AG08396 (cell line): ENCODE measurements around the gene SACM1L.

ENCODE experiments used
- DNase-seq: peaks from one replicate; pipeline ENCODE4 v3.0.0; 2012; ENCODE audit warnings: low spot score, mixed read lengths

SACM1L gene, protein sequence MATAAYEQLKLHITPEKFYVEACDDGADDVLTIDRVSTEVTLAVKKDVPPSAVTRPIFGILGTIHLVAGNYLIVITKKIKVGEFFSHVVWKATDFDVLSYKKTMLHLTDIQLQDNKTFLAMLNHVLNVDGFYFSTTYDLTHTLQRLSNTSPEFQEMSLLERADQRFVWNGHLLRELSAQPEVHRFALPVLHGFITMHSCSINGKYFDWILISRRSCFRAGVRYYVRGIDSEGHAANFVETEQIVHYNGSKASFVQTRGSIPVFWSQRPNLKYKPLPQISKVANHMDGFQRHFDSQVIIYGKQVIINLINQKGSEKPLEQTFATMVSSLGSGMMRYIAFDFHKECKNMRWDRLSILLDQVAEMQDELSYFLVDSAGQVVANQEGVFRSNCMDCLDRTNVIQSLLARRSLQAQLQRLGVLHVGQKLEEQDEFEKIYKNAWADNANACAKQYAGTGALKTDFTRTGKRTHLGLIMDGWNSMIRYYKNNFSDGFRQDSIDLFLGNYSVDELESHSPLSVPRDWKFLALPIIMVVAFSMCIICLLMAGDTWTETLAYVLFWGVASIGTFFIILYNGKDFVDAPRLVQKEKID

DNA sequence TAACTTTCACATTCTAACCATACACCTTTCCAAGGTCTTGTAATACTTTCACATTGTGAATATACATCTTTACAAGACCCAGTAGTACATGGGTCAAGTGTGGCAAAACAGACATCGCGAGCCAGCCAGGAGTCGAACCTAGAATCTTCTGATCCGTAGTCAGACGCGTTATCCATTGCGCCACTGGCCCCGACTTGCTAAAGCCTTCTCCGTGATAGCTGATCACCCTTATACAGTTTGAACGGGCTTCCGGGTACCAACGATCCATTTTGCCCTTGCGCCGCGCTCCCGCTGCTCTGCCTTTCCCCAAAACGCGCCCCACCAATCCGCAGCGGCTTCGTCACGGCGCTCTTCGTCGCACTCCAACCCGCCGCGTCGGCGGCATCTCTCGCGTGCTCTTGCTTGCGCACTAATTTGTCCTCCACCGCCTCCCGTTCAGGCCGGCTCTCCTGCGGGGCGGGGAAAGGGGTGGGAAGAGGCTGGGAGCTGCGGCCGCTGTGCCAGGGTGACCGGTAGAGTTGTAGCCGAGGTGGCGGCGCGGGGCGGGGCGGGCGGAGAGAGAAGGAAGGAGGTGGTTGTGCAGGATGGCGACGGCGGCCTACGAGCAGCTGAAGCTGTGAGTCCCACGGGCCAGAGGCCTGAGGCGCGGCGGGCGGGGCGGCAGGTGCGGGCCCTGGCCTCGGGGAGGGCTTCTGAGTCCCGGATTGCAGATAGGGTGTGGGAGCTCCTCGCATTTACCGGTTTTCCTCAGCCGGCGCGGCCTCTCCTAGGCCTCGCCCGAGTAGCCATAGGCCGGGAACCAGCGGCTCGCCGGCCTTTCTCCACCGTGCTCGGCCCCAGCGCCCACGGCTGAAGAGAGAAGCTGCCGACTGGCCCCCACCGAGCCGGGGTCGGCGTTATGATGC lies at the start of gene SACM1L:
Gene SACM1L, plus strand, starts transcription at position 515 of the 905 bp plus-strand sequence. Its CDS starts 70 bp downstream, at position 585.
- peak; percentile 94 for DNase-seq

GRCh38 chr3:45640091-45640507 lies 49.1 kb upstream of the SACM1L start:
- no peak for DNase-seq

DNA sequence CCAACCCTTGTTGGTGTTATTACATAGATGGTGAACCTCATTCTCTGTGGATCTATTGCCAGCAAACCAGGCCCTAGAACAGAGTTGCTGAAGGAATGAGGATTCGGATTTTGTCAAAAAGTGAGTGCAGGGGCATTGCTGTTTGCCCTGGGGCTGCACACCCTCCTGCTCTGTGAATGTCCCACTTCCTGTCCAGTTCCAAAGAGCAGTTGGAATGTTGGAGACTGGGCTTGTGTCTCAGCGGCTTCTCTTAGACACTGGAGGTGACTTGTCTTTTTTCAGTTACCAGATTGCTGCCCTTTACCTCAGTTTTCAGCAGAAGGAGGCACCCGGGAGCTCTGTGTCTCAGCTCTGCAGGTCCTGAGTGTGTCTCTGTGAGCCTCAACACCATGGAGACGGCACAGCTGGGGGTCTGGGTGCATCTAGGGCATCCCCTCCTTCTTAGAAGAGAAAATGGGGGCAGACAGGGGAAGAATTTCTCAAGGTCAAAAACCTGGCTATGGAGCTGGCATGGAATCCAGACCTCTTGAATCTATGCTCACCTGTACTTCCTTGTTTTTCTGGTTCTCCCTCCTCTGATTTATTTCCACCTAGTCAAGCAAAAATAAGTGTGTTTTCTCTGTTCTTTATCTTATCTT lies 48.4 kb upstream of the SACM1L start:
- DNase-seq, result no peak

GRCh38 chr3:45641756-45642155 lies 47.4 kb upstream of the SACM1L start:
- DNase-seq, result no peak

DNA sequence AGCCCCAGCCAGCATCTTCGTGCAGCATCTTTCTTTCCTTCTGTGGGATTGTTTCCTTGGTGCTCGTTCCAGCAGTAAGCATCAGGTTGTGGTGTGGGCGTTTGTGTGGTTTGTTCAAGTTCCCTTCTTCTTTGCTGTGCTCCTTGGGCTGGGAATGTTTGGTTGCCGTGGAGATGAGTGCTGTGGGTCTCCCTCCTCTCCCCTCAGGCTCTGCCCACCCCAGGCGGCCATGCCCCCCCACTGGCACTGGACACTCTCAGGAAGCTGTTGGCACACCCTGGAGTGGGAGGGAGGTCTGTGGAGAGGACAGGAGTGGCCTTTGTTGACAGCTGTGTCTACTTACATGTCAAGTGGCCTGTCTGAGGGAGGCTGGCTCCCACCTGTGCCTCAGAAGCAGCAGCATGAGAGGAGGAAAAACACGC lies 46.5 kb upstream of the SACM1L start:
- DNase-seq, result peak; percentile 48

DNA sequence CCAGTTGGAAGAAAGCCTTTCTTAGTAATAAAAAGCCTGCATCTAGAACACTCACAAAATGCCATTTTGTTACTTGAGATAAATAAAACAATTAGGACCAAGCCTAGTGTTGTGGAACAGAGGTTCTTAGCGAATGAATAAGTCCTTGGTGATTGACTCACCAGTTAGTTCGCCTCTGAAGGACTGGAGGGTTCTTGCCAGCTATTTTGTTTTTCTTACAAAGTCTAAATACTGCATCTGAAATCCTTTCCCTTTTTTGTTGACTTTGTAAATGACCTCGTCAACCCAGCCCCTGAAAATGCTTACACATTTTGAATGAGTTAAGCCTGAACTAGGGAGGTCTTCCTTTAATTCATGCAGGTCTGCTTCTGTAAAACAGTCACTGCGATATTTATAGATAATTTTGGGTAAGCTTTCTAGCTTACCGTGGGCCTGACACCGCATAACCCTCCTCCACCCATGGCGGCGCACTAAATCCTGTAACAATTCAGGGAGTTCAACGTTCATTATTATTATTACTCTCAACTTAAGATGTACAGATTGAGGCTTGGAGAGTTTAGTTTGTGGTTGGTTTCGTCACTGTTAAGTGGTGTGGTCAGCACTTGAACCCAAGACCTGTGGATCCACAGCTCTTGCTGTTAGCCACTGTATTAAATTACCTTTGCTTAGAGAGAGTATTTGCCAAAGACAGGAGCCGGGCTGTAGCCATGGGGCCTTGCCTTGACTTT lies 45.0 kb upstream of the SACM1L start:
- DNase-seq, result peak; percentile 57

DNA sequence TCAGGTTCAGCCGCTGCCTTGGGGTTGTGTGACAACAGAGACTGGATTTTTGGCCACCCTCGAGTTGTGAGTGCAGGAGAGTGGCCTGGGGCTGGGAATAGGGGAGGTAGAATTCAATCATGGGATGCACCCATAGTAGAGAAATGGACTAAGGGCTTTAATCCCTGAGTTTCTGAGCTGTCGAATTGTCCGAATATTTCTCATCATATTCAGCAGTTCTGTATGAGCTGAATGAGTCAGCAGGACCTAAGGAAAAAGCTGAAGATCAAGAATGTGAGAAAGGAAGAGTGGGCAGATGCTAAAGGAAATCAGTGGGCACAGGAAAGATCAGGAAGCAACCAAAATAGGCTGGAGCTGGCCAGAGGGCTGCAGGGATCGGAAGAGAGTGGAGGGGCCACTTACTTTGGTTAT lies 44.4 kb upstream of the SACM1L start:
- peak; percentile 47 for DNase-seq

DNA sequence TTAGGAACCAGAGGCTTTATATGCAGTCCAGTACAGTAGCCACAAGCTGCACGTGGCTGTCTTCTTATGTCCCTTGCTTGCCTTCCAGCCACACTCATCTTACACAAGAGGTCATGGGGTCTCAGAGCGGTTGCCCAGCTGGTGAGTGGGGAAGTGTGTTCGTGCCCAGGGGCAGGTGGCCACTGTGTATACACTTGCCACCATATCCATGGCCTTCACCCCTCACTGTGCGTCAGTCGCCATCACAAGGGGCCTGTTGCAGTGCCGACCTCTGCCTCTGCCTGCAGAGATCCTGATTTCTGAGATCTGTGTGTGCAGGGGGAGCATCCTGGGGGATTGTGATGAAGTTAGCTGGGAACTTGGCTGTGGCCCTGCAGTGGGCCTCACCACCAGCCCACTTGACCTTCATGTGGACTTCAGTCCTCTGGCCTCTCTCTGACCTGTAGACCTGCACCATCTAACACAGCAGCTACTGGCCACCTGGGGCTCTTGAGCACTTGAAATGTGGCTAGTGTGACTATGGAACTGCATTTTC lies 43.1 kb upstream of the SACM1L start:
- no peak for DNase-seq

GRCh38 chr3:45647148-45647619 lies 42.0 kb upstream of the SACM1L start:
- DNase-seq, result peak; percentile 63

DNA sequence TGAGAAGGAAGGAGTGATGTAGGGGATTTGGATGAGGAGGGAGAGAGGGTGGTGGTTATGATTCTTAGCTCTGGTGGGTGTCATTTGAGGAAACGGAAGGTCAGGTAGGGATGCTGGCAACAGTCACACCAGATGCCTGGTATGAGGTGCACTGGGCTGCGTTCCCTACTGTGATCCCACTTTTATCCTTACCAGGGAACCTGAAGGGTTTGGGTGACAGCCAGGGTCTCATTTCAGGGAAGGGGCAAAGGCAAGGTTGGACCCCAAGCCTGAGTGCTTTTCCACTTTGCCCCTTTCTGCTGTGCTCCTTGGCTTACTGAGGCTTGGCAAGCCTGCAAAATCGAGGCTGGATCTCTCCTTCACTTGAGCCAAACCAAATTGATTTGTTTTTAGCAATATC lies 36.0 kb upstream of the SACM1L start:
- no peak for DNase-seq

- no peak for DNase-seq
Observed at GRCh38 chr3:45654397-45654944, 34.7 kb upstream of the SACM1L start.

GRCh38 chr3:45655906-45656305 lies 33.3 kb upstream of the SACM1L start:
- no peak for DNase-seq

- peak; percentile 80 for DNase-seq
Observed at GRCh38 chr3:45656575-45657363, 32.4 kb upstream of the SACM1L start.

GRCh38 chr3:45657853-45658252 lies 31.3 kb upstream of the SACM1L start:
- no peak for DNase-seq

GRCh38 chr3:45659661-45660566 lies 29.3 kb upstream of the SACM1L start:
- DNase-seq, result peak; percentile 75

DNA sequence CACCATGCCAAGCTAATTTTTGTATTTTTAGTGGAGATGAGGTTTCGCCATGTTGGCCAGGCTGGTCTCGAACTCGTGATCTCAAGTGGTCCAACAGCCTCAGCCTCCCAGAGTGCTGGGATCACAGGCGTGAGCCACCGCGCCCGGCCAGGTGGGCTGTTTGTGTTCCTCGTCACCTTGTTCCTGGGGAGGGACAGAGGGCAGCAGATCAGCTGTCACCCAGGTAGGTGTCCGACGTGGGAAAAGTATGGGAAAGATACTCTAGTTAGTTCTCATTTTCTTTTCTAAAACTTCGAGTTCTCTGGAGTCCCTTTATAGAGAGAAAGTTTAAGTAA lies 28.7 kb upstream of the SACM1L start:
- DNase-seq, result no peak

- no peak for DNase-seq
Observed at GRCh38 chr3:45664578-45664977, 24.6 kb upstream of the SACM1L start.

DNA sequence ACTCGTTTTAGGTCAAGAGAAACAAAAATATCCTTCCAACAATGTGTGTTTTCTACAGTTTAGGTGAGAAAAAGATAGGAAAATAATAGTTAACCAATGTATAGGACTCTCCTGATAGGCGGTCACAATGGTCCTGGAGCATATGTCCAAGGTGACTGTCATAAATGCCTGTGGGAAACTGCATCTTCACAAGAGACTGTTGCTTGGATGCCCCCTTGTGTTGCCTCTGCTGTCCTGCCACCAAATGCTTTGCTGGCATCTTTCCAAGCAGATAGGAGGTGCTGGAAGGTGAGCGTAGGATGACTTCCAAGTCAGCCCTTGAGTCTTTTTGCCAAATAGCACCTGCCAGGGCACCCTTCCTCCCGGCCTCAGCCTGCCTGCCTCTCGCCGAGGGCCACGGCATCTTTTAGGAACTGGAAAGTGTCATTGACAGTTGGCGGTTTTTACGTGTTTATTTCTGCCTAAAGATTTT lies 24.1 kb upstream of the SACM1L start:
- DNase-seq, result no peak
